Measurements from ENCODE around the gene LIN7B. TPM values are rescaled to one million over a fixed set of nuclear protein-coding genes. Genes with fewer than 3 reads are reported as not detected.

Gene LIN7B
- total and polyA plus RNA-seq, 2 of the 13 experiments (the other 11 are each of a cell fraction or from before 2014, with no cell fraction given), result 5.3 to 7.6 TPM

DNA sequence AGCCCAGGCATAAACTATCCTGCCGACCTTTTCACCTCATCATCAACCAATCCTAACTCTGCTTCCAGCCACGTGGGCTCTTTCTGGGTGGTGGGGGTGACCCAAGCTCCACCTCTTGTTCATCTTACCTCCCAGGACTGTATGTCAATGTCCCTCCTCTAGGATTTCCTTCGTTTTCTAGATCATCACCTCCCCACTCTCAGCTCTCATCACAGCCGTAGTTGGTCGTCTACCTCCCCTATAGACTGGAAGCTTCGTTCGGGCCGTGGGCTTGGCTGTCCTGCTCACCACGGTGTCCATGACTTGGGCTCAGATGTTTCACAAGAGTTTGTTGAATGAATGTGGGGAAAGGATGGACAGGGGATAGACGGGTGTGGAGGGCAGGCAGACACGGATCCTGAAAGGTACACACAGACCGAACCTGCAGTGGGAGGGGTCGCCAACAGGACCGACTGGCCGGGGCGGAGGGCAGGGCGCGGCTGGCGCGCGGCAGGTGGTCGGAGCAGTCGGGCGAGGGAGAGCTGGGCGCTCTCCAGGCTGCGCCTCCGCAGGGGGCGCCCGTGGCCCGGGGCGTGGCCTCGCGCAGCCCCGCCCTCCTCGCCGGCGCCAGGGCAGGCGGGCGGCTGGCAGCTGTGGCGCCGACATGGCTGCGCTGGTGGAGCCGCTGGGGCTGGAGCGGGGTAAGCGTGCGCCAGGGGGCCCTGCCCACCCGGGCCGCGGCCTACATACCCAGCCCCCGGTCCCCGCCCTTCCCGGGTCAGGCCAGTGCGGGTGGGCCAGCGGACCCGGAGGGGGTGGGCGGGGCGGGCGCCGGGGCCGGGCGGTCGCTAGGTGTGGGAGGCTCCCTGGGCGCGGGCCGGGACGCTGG lies at the start of gene LIN7B (continued):
- TF ChIP-seq CBX1 (IDR thresholded peaks at IDR 0.05; ENCODE audit: low read depth) (no peak), EEA1 (CRISPR knock-in tag; IDR thresholded peaks at IDR 0.05; ENCODE audit: borderline replicate concordance) (no peak; the same call in 1 of the 2 replicates), NR2F6 (IDR thresholded peaks at IDR 0.05) (no peak), NR2F6 (CRISPR knock-in tag; IDR thresholded peaks at IDR 0.05) (0 out of 2 replicates have a peak, but pooled peaks have one; percentile 5), SIX4 (CRISPR knock-in tag; IDR thresholded peaks at IDR 0.05) (no peak), EP300 (IDR thresholded peaks at IDR 0.05; ENCODE audit: low read depth in 2 of 2, low read length in 2 of 2) (no peak; a peak in 1 of 4 replicates), EP300 (CRISPR knock-in tag; IDR thresholded peaks at IDR 0.05; ENCODE audit: borderline replicate concordance) (no peak), ZNF703 (CRISPR knock-in tag; IDR thresholded peaks at IDR 0.05; ENCODE audit: borderline replicate concordance) (no peak), ZFP62 (CRISPR knock-in tag; IDR thresholded peaks at IDR 0.05) (no peak), ZNF790 (CRISPR knock-in tag; IDR thresholded peaks at IDR 0.05; ENCODE audit: borderline replicate concordance) (peak; percentile 66; the same call in 1 of the 2 replicates), ZNF747 (CRISPR knock-in tag; IDR thresholded peaks at IDR 0.05; ENCODE audit: borderline replicate concordance) (no peak), IKZF1 (IDR thresholded peaks at IDR 0.05) (no peak), PCBP1 (IDR thresholded peaks at IDR 0.05; ENCODE audit: borderline replicate concordance, low read depth, low read length) (no peak)
- TF ChIP-seq, protein P1, sequence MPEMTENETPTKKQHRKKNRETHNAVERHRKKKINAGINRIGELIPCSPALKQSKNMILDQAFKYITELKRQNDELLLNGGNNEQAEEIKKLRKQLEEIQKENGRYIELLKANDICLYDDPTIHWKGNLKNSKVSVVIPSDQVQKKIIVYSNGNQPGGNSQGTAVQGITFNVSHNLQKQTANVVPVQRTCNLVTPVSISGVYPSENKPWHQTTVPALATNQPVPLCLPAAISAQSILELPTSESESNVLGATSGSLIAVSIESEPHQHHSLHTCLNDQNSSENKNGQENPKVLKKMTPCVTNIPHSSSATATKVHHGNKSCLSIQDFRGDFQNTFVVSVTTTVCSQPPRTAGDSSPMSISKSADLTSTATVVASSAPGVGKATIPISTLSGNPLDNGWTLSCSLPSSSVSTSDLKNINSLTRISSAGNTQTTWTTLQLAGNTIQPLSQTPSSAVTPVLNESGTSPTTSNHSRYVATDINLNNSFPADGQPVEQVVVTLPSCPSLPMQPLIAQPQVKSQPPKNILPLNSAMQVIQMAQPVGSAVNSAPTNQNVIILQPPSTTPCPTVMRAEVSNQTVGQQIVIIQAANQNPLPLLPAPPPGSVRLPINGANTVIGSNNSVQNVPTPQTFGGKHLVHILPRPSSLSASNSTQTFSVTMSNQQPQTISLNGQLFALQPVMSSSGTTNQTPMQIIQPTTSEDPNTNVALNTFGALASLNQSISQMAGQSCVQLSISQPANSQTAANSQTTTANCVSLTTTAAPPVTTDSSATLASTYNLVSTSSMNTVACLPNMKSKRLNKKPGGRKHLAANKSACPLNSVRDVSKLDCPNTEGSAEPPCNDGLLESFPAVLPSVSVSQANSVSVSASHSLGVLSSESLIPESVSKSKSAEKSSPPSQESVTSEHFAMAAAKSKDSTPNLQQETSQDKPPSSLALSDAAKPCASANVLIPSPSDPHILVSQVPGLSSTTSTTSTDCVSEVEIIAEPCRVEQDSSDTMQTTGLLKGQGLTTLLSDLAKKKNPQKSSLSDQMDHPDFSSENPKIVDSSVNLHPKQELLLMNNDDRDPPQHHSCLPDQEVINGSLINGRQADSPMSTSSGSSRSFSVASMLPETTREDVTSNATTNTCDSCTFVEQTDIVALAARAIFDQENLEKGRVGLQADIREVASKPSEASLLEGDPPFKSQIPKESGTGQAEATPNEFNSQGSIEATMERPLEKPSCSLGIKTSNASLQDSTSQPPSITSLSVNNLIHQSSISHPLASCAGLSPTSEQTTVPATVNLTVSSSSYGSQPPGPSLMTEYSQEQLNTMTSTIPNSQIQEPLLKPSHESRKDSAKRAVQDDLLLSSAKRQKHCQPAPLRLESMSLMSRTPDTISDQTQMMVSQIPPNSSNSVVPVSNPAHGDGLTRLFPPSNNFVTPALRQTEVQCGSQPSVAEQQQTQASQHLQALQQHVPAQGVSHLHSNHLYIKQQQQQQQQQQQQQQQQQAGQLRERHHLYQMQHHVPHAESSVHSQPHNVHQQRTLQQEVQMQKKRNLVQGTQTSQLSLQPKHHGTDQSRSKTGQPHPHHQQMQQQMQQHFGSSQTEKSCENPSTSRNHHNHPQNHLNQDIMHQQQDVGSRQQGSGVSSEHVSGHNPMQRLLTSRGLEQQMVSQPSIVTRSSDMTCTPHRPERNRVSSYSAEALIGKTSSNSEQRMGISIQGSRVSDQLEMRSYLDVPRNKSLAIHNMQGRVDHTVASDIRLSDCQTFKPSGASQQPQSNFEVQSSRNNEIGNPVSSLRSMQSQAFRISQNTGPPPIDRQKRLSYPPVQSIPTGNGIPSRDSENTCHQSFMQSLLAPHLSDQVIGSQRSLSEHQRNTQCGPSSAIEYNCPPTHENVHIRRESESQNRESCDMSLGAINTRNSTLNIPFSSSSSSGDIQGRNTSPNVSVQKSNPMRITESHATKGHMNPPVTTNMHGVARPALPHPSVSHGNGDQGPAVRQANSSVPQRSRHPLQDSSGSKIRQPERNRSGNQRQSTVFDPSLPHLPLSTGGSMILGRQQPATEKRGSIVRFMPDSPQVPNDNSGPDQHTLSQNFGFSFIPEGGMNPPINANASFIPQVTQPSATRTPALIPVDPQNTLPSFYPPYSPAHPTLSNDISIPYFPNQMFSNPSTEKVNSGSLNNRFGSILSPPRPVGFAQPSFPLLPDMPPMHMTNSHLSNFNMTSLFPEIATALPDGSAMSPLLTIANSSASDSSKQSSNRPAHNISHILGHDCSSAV (CRISPR knock-in tag; IDR thresholded peaks at IDR 0.05; ENCODE audit: borderline replicate concordance), result no peak
- TF ChIP-seq, protein P2, sequence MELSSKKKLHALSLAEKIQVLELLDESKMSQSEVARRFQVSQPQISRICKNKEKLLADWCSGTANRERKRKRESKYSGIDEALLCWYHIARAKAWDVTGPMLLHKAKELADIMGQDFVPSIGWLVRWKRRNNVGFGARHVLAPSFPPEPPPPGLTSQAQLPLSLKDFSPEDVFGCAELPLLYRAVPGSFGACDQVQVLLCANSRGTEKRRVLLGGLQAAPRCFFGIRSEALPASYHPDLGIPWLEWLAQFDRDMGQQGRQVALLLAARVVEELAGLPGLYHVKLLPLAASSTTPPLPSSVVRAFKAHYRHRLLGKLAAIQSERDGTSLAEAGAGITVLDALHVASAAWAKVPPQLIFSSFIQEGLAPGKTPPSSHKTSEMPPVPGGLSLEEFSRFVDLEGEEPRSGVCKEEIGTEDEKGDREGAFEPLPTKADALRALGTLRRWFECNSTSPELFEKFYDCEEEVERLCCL (CRISPR knock-in tag; IDR thresholded peaks at IDR 0.05; ENCODE audit: borderline replicate concordance), result no peak
- TF ChIP-seq, protein P3, sequence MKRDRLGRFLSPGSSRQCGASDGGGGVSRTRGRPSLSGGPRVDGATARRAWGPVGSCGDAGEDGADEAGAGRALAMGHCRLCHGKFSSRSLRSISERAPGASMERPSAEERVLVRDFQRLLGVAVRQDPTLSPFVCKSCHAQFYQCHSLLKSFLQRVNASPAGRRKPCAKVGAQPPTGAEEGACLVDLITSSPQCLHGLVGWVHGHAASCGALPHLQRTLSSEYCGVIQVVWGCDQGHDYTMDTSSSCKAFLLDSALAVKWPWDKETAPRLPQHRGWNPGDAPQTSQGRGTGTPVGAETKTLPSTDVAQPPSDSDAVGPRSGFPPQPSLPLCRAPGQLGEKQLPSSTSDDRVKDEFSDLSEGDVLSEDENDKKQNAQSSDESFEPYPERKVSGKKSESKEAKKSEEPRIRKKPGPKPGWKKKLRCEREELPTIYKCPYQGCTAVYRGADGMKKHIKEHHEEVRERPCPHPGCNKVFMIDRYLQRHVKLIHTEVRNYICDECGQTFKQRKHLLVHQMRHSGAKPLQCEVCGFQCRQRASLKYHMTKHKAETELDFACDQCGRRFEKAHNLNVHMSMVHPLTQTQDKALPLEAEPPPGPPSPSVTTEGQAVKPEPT (CRISPR knock-in tag; IDR thresholded peaks at IDR 0.05; ENCODE audit: low read depth), result no peak

Data from HepG2 (cell line).